ENCODE results near the gene MYL7. TPM values are rescaled to one million over a fixed set of nuclear protein-coding genes. Genes with fewer than 3 reads are reported as not detected.

Gene MYL7
- total RNA-seq, 1 donor from 2014 or later, result 0.82 TPM

GRCh38 chr7:44116789-44117666 lies 24.1 kb downstream of the MYL7 start:
- Mint-ChIP-seq H3K9me3 (ENCODE audit: unreplicated experiment) (no peaks in the 10 kb centered on the region), H3K4me1 (ENCODE audit: unreplicated experiment) (no peaks in the 10 kb centered on the region), H3K4me3 (ENCODE audit: unreplicated experiment) (no peak overlapping the region), H3K36me3 (ENCODE audit: low read depth, unreplicated experiment) (peaks cover 18% of the 10 kb centered on the region), H3K27me3 (ENCODE audit: unreplicated experiment) (peaks cover 8% of the 10 kb centered on the region), H3K27ac (ENCODE audit: unreplicated experiment) (no peak overlapping the region)
- no peak for DNase-seq (ENCODE audit: low spot score)
- TF ChIP-seq CTCF (IDR thresholded peaks at IDR 0.05; ENCODE audit: unreplicated experiment), result no peak

- Mint-ChIP-seq H3K27ac (ENCODE audit: unreplicated experiment) (no peak overlapping the region), H3K4me3 (ENCODE audit: unreplicated experiment) (no peak overlapping the region), H3K27me3 (ENCODE audit: unreplicated experiment) (peaks cover 9% of the 10 kb centered on the region), H3K4me1 (ENCODE audit: unreplicated experiment) (no peaks in the 10 kb centered on the region), H3K9me3 (ENCODE audit: unreplicated experiment) (no peaks in the 10 kb centered on the region), H3K36me3 (ENCODE audit: low read depth, unreplicated experiment) (peaks cover 18% of the 10 kb centered on the region)
- no peak for TF ChIP-seq CTCF (IDR thresholded peaks at IDR 0.05; ENCODE audit: unreplicated experiment)
- no peak for DNase-seq (ENCODE audit: low spot score)
These were observed 24.9 kb downstream of the MYL7 start for GRCh38 chr7:44116087-44116788.

GRCh38 chr7:44114586-44115310 lies 26.4 kb downstream of the MYL7 start:
- H3K9me3 Mint-ChIP-seq (ENCODE audit: unreplicated experiment), result no peaks in the 10 kb centered on the region
- no peaks in the 10 kb centered on the region for H3K4me1 Mint-ChIP-seq (ENCODE audit: unreplicated experiment)
- no peak for TF ChIP-seq CTCF (IDR thresholded peaks at IDR 0.05; ENCODE audit: unreplicated experiment)
- no peak overlapping the region for H3K4me3 Mint-ChIP-seq (ENCODE audit: unreplicated experiment)
- H3K36me3 Mint-ChIP-seq (ENCODE audit: low read depth, unreplicated experiment), result peaks cover 15% of the 10 kb centered on the region
- DNase-seq (ENCODE audit: low spot score), result no peak
- peaks cover 12% of the 10 kb centered on the region for H3K27me3 Mint-ChIP-seq (ENCODE audit: unreplicated experiment)
- H3K27ac Mint-ChIP-seq (ENCODE audit: unreplicated experiment), result no peak overlapping the region

GRCh38 chr7:44113764-44114354 lies 27.3 kb downstream of the MYL7 start:
- Mint-ChIP-seq H3K27me3 (ENCODE audit: unreplicated experiment) (peaks cover 12% of the 10 kb centered on the region), H3K4me1 (ENCODE audit: unreplicated experiment) (no peaks in the 10 kb centered on the region), H3K4me3 (ENCODE audit: unreplicated experiment) (no peak overlapping the region), H3K27ac (ENCODE audit: unreplicated experiment) (no peak overlapping the region), H3K9me3 (ENCODE audit: unreplicated experiment) (no peaks in the 10 kb centered on the region), H3K36me3 (ENCODE audit: low read depth, unreplicated experiment) (peaks cover 8% of the 10 kb centered on the region)
- TF ChIP-seq CTCF (IDR thresholded peaks at IDR 0.05; ENCODE audit: unreplicated experiment), result no peak
- no peak for DNase-seq (ENCODE audit: low spot score)
